RWPE1 (cell line): Measurements from ENCODE around the gene PWWP2B.
A peak's percentile ranks its signal among the peaks of the same experiment; 100 is the strongest.

Experiments
- CTCF ChIA-PET: fragments of 350-600 bp; sonication (Branson Sonifier 250); formaldehyde crosslinking; extraction: SDS; loops from one replicate; lab custom pipeline; 2021; lab: Yijun Ruan, JAX
- POLR2A ChIA-PET: fragments of 400-600 bp; formaldehyde crosslinking; extraction: SDS; loops from one replicate; lab custom pipeline; 2020; ENCODE audit warnings: antibody characterized with exemption; ENCODE audit not compliant: low non-redundant PET; lab: Yijun Ruan, JAX
- DNase-seq: peaks from one replicate; pipeline ENCODE4 v3.0.0; 2012; ENCODE audit warnings: low spot score
- H3K27ac ChIP-seq: fragments of 450-650 bp; 2 replicates; pipeline ENCODE4 v1.5.1; 2017
- CTCF ChIP-seq: fragments of 450-650 bp; conservative IDR thresholded peaks from 2 replicates; pipeline ENCODE4 v1.5.1; 2017; ENCODE audit warnings: low read depth, mild to moderate bottlenecking

Gene PWWP2B

GRCh38 chr10:132427006-132427771, 30.2 kb downstream of the PWWP2B start:
- H3K27ac ChIP-seq = no peak overlapping the region
- TF ChIP-seq CTCF = no peak
- ChIA-PET CTCF (no interaction called here), POLR2A (no interaction called here)
- no peak for DNase-seq

- H3K27ac ChIP-seq = no peak overlapping the region
- DNase-seq = no peak
- TF ChIP-seq CTCF = no peak
- CTCF ChIA-PET = no interaction called here
- POLR2A ChIA-PET = no interaction called here
Measured at GRCh38 chr10:132427939-132428367, 31.0 kb downstream of the PWWP2B start.

- TF ChIP-seq CTCF = no peak
- peak overlapping the region; percentile 53; the same call in 1 of the 2 replicates for H3K27ac ChIP-seq
- CTCF ChIA-PET = interaction anchor here (1.0 to 1.5 kb wide), 2 partner anchors 15 to 18 kb away, joined by 3 to 6 read pairs; no protein-coding TSS in a partner anchor
- POLR2A ChIA-PET = no interaction called here
- no peak for DNase-seq
Measured at GRCh38 chr10:132428486-132428995, 31.5 kb downstream of the PWWP2B start.

GRCh38 chr10:132429281-132430230, 32.6 kb downstream of the PWWP2B start:
- CTCF ChIA-PET = interaction anchor here (1.0 to 1.5 kb wide), 2 partner anchors 14 to 17 kb away, joined by 3 to 6 read pairs; no protein-coding TSS in a partner anchor
- H3K27ac ChIP-seq = peak overlapping the region; percentile 53
- POLR2A ChIA-PET = no interaction called here
- no peak for TF ChIP-seq CTCF
- no peak for DNase-seq

GRCh38 chr10:132430231-132430743, 33.3 kb downstream of the PWWP2B start:
- H3K27ac ChIP-seq = peak overlapping the region; percentile 53
- DNase-seq = no peak
- CTCF ChIA-PET = no interaction called here
- POLR2A ChIA-PET = no interaction called here
- TF ChIP-seq CTCF = no peak

- no peak for TF ChIP-seq CTCF
- DNase-seq = no peak
- no peak overlapping the region for H3K27ac ChIP-seq
- CTCF ChIA-PET = interaction anchor here (0.5 to 0.7 kb wide), 2 partner anchors 16 to 1563 kb away, joined by 3 read pairs; no protein-coding TSS in a partner anchor
- POLR2A ChIA-PET = no interaction called here
Measured at GRCh38 chr10:132430861-132431271, 33.9 kb downstream of the PWWP2B start.
